ENCODE measurements around the gene ARHGAP6. TPM values are rescaled to one million over a fixed set of nuclear protein-coding genes. Genes with fewer than 3 reads are reported as not detected.

Gene ARHGAP6
- total and polyA plus RNA-seq, 8 donors, result 2.2 to 26.4 (median 8.7) TPM

DNA sequence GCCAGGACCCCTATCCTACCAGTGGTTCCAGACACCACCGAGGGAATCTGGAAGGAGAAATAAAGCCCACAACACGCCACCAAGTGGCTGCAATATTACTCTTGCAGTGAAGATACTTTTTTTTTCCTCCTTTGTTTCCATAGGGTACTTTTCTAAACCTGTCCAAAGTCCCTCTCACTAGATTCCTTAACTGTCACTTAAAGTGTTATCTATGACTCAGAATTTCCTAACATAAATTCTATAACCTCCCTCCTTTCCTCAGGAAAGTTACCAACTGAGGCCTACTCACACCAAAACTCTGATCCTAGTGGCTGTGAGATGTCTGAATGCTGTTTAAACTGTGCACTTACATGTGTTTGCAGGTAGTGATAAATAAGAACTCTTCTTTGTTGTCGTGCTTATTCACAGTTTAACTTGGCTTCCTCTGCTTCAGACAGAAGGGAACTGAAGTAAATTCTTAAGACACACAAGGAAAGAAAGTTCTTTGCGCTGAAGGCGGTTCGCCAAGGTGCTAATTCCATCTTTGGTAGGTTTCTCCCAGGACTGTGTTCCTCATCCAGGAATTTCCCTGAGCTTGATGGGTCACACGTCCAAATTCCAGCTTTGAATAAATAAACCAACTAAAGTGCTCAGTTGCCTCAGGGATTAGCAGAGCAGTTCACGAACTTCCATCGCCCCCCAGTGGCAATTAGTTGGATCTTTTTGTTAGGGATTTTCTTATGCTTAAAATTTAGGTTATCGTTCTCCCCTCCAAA, 565.3 kb downstream of the ARHGAP6 start:
- H3K9me3 ChIP-seq, result no peaks in the 10 kb centered on the region
- no peaks in the 10 kb centered on the region for H3K36me3 ChIP-seq
- no peak overlapping the region for H3K4me3 ChIP-seq
- intact Hi-C loops (cut with DNase I; ENCODE audit: low total_unique reads), result no loop called here
- 28 to 36% (median 32%) methylated on average over 9 to 10 of the region's 10 CpGs for WGBS, 5 donors
- TF ChIP-seq POLR2AphosphoS5 (IDR thresholded peaks at IDR 0.05), result peak in 1 of 3 donors; percentile 4
- TF ChIP-seq POLR2A (IDR thresholded peaks at IDR 0.05), result no peak
- TF ChIP-seq EP300 (IDR thresholded peaks at IDR 0.05), result no peak
- TF ChIP-seq, protein P1, sequence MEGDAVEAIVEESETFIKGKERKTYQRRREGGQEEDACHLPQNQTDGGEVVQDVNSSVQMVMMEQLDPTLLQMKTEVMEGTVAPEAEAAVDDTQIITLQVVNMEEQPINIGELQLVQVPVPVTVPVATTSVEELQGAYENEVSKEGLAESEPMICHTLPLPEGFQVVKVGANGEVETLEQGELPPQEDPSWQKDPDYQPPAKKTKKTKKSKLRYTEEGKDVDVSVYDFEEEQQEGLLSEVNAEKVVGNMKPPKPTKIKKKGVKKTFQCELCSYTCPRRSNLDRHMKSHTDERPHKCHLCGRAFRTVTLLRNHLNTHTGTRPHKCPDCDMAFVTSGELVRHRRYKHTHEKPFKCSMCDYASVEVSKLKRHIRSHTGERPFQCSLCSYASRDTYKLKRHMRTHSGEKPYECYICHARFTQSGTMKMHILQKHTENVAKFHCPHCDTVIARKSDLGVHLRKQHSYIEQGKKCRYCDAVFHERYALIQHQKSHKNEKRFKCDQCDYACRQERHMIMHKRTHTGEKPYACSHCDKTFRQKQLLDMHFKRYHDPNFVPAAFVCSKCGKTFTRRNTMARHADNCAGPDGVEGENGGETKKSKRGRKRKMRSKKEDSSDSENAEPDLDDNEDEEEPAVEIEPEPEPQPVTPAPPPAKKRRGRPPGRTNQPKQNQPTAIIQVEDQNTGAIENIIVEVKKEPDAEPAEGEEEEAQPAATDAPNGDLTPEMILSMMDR (IDR thresholded peaks at IDR 0.05), result peak in 4 of 7 experiments; percentile 25 to 55 (median 30)
- DNase-seq, result peak; percentile 34 to 77
- H3K27me3 ChIP-seq, result no peaks in the 10 kb centered on the region
- peaks cover 0 to 4% (median 0%) of the 10 kb centered on the region in 4 donors for H3K4me1 ChIP-seq
- peak overlapping the region in 2 of 5 donors; percentile 43 to 49 for H3K27ac ChIP-seq

DNA sequence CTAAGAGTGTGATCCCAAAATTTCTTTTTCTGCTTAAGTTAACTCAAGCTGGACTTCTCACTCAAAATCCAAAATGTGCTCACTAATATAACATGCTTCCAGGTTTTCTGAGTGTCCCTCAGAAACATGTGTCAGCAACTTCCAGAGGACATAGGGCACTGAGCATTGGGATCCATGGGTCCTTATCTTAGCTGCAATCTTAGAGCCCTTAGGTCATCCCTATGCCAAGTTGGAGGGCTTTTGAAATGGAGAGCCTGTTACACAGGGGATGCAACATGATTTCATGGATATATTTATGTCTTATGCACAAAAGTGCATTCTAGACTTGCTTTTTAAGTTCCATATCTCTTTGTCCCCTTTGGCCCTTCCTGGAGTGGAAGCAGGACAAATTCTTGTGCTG, 566.3 kb downstream of the ARHGAP6 start:
- DNase-seq, result no peak
- Histone ChIP-seq H3K27ac (no peak overlapping the region), H3K9me3 (no peaks in the 10 kb centered on the region), H3K36me3 (no peaks in the 10 kb centered on the region), H3K4me1 (peaks cover 0 to 4% (median 0%) of the 10 kb centered on the region in 4 donors), H3K4me3 (no peak overlapping the region), H3K27me3 (no peaks in the 10 kb centered on the region)
- no peak for TF ChIP-seq EP300 (IDR thresholded peaks at IDR 0.05)
- TF ChIP-seq, protein P1 (IDR thresholded peaks at IDR 0.05), result no peak
- TF ChIP-seq POLR2AphosphoS5 (IDR thresholded peaks at IDR 0.05), result no peak
- no peak for TF ChIP-seq POLR2A (IDR thresholded peaks at IDR 0.05)
- intact Hi-C loops (cut with DNase I; ENCODE audit: low total_unique reads), result no loop called here

DNA sequence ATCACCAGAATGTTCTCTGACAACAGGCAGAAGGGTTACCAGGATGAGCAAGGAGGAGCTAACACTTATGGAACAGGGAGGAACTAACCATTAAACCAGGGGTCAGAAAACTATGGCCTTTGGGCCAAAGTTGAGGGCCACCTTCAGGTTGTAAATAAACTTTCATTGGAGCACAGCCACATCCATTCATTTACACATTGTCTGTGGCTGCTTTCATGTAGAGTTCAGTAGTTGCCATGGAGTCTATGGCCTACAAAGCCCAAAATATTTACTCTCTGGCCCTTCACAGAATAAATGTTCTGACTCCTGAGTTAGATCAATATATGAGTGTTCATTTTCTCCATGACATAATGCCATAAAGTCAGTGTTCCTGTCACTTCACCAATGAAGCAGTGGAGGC, 567.8 kb downstream of the ARHGAP6 start:
- intact Hi-C loops (cut with DNase I; ENCODE audit: low total_unique reads), result no loop called here
- TF ChIP-seq, protein P1 (IDR thresholded peaks at IDR 0.05), result no peak
- no peak for TF ChIP-seq POLR2A (IDR thresholded peaks at IDR 0.05)
- no peak for DNase-seq
- Histone ChIP-seq H3K27me3 (no peaks in the 10 kb centered on the region), H3K4me1 (peaks cover 0 to 4% (median 0%) of the 10 kb centered on the region in 4 donors), H3K27ac (no peak overlapping the region), H3K4me3 (no peak overlapping the region), H3K36me3 (no peaks in the 10 kb centered on the region), H3K9me3 (no peaks in the 10 kb centered on the region)

DNA sequence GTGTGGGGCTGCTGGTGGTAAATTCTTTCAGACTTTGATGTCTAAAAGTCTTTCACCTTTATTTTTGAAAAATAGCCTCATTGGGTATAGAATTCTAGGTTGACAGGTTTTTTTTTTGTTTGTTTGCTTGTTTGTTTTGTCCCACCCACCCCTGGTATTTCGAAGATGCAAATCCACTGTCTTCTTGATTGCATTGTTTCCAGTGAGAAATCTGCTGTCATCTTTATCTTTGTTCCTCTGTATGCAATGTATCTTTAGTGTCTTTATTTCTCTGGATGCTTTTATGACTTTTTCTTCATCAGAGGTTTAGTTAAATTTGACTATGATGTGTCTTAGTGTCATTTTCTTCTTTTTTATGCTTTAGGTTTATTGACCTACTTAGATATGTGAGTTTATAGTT, 575.9 kb downstream of the ARHGAP6 start:
- Histone ChIP-seq H3K27ac (no peak overlapping the region), H3K4me1 (no peaks in the 10 kb centered on the region), H3K27me3 (no peaks in the 10 kb centered on the region), H3K4me3 (no peak overlapping the region), H3K36me3 (no peaks in the 10 kb centered on the region), H3K9me3 (peaks cover 0 to 24% (median 11%) of the 10 kb centered on the region in 4 donors)
- DNase-seq, result no peak
- TF ChIP-seq POLR2A (IDR thresholded peaks at IDR 0.05), result no peak
- WGBS, 5 donors, result 89 to 100% (median 93%) methylated on average over 1 of the region's 1 CpG
- intact Hi-C loops (cut with DNase I; ENCODE audit: low total_unique reads), result no loop called here

Small RNA genes lying within 50 kb of the gene (small RNA-seq; reads per million reads assigned to genes)
- 0 to 0.10 (median 0) reads per million in 4 donors for gene MIR548AX
- 0 reads per million in 4 donors for gene RF00019
- gene RF02271, result 0 reads per million in 4 donors

Other genes with a start within 250 kb of the ARHGAP6 start
- gene MSL3, start 92.3 kb upstream of the ARHGAP6 start, total RNA-seq, result 10 to 100 TPM; 13.6 to 44.0 (median 38.4) TPM
- 10 to 100 TPM; 16.5 to 22.3 (median 20.0) TPM for gene MSL3, start 92.3 kb upstream of the ARHGAP6 start, polyA plus RNA-seq